WTC11 (cell line): ENCODE results near the gene SPOCK2. TPM values are rescaled to one million over a fixed set of nuclear protein-coding genes. Genes with fewer than 3 reads are reported as not detected.

Experiments
- ATAC-seq: fragments of 200-7000 bp; cut with Tn5 transposase; 2 replicates; pipeline ENCODE4 v1.10.0; 2021; ENCODE audit warnings: mild to moderate bottlenecking, moderate library complexity
- CTCF ChIA-PET: fragments of 300-600 bp; sonication (Branson Sonifier 250); formaldehyde crosslinking; loops from one replicate; lab custom pipeline; 2021; ENCODE audit warnings: antibody characterized with exemption; lab: Charles Lee
- POLR2A ChIA-PET: fragments of 350-600 bp; sonication (Branson Sonifier 250); formaldehyde crosslinking; loops from one replicate; lab custom pipeline; 2021; ENCODE audit warnings: antibody characterized with exemption; lab: Charles Lee
- DNase-seq: peaks from one replicate; pipeline ENCODE4 v3.0.0; 2021; ENCODE audit warnings: low spot score
- H3K27ac Mint-ChIP-seq: 2 replicates; pipeline ENCODE4 v1.8.0; 2021; ENCODE audit warnings: mixed read lengths
- H3K27me3 Mint-ChIP-seq: 2 replicates; pipeline ENCODE4 v1.8.0; 2021; ENCODE audit warnings: low read depth, mild to moderate bottlenecking, moderate library complexity, mixed read lengths
- H3K36me3 Mint-ChIP-seq: 2 replicates; pipeline ENCODE4 v1.8.0; 2021; ENCODE audit warnings: mixed read lengths
- H3K4me1 Mint-ChIP-seq: 2 replicates; pipeline ENCODE4 v1.8.0; 2022; ENCODE audit warnings: mixed read lengths
- H3K4me3 Mint-ChIP-seq: 2 replicates; pipeline ENCODE4 v1.8.0; 2021; ENCODE audit warnings: mild to moderate bottlenecking, moderate library complexity, mixed read lengths
- H3K9me3 Mint-ChIP-seq: 2 replicates; pipeline ENCODE4 v1.8.0; 2021; ENCODE audit warnings: mixed read lengths
- ATF1 ChIP-seq: sonication (generic); formaldehyde crosslinking; IDR thresholded peaks from 2 replicates; pipeline ENCODE4 v1.8.1; 2023; ENCODE audit warnings: mild to moderate bottlenecking, moderate library complexity, missing genetic modification reagents
- ELF4 ChIP-seq: sonication (generic); formaldehyde crosslinking; IDR thresholded peaks from 2 replicates; pipeline ENCODE4 v1.8.1; 2022; ENCODE audit warnings: low read depth, mild to moderate bottlenecking, moderate library complexity, missing genetic modification reagents
- ESRRA ChIP-seq: sonication (generic); formaldehyde crosslinking; IDR thresholded peaks from 2 replicates; pipeline ENCODE4 v1.8.1; 2022; ENCODE audit warnings: mild to moderate bottlenecking, missing genetic modification reagents, borderline replicate concordance
- FOXP1 ChIP-seq: sonication (generic); formaldehyde crosslinking; IDR thresholded peaks from 2 replicates; pipeline ENCODE4 v1.8.0; 2022; ENCODE audit warnings: missing genetic modification reagents, mild to moderate bottlenecking, moderate library complexity, borderline replicate concordance
- GRHL2 ChIP-seq: fragments of 250-450 bp; sonication (Bioruptor Pico); IDR thresholded peaks from 2 replicates; pipeline ENCODE4 v1.8.0; 2022; ENCODE audit warnings: mild to moderate bottlenecking, moderate library complexity; ENCODE audit not compliant: insufficient replicate concordance, severe bottlenecking
- HMGA2 ChIP-seq: fragments of 250-450 bp; sonication (Bioruptor Pico); IDR thresholded peaks from 2 replicates; pipeline ENCODE4 v1.4.0; 2021; ENCODE audit warnings: mild to moderate bottlenecking, moderate library complexity
- JAZF1 ChIP-seq: fragments of 250-450 bp; sonication (Bioruptor Pico); IDR thresholded peaks from 2 replicates; pipeline ENCODE4 v1.9.0; 2021; ENCODE audit warnings: moderate library complexity, mild to moderate bottlenecking, inconsistent platforms
- NFE2L1 ChIP-seq: sonication (generic); formaldehyde crosslinking; IDR thresholded peaks from 2 replicates; pipeline ENCODE4 v1.8.1; 2023; ENCODE audit warnings: missing genetic modification reagents
- NR1H2 ChIP-seq: sonication (generic); formaldehyde crosslinking; IDR thresholded peaks from 2 replicates; pipeline ENCODE4 v1.9.0; 2021; ENCODE audit warnings: mild to moderate bottlenecking, moderate library complexity, missing genetic modification reagents
- NR2C2 ChIP-seq: sonication (generic); formaldehyde crosslinking; IDR thresholded peaks from 2 replicates; pipeline ENCODE4 v1.8.0; 2022; ENCODE audit warnings: mild to moderate bottlenecking, missing genetic modification reagents
- RELA ChIP-seq: sonication (generic); formaldehyde crosslinking; IDR thresholded peaks from 2 replicates; pipeline ENCODE4 v1.8.1; 2022; ENCODE audit warnings: missing genetic modification reagents, mild to moderate bottlenecking, borderline replicate concordance
- RORB ChIP-seq: fragments of 250-450 bp; sonication (Bioruptor Pico); IDR thresholded peaks from 2 replicates; pipeline ENCODE4 v1.9.0; 2021; ENCODE audit warnings: mild to moderate bottlenecking
- SP1 ChIP-seq: sonication (generic); formaldehyde crosslinking; conservative IDR thresholded peaks from 2 replicates; pipeline ENCODE4 v1.8.1; 2022; ENCODE audit warnings: missing genetic modification reagents
- TCF7 ChIP-seq: sonication (generic); formaldehyde crosslinking; IDR thresholded peaks from 2 replicates; pipeline ENCODE4 v1.8.0; 2022; ENCODE audit warnings: mild to moderate bottlenecking, low read depth, missing genetic modification reagents, moderate library complexity
- ZNF671 ChIP-seq: fragments of 250-450 bp; sonication (Bioruptor Pico); IDR thresholded peaks from 2 replicates; pipeline ENCODE4 v1.8.0; 2021; ENCODE audit warnings: mild to moderate bottlenecking
- total RNA-seq: library from RNA; stranded (reverse); gene quantifications from 3 replicates; pipeline ENCODE4 v1.2.3, GENCODE V29; 2021
- TF ChIP-seq, protein P1 (sequence below): sonication (generic); formaldehyde crosslinking; IDR thresholded peaks from 2 replicates; pipeline ENCODE4 v1.8.0; 2022; ENCODE audit warnings: mild to moderate bottlenecking, missing genetic modification reagents
- TF ChIP-seq, protein P2 (sequence below): sonication (generic); formaldehyde crosslinking; IDR thresholded peaks from 2 replicates; pipeline ENCODE4 v1.8.0; 2022; ENCODE audit warnings: mild to moderate bottlenecking, missing genetic modification reagents
- TF ChIP-seq, protein P3 (sequence below): sonication (generic); formaldehyde crosslinking; IDR thresholded peaks from 2 replicates; pipeline ENCODE4 v1.8.1; 2023; ENCODE audit warnings: mild to moderate bottlenecking, missing genetic modification reagents, moderate library complexity
- TF ChIP-seq, protein P4 (sequence below): sonication (generic); formaldehyde crosslinking; IDR thresholded peaks from 2 replicates; pipeline ENCODE4 v1.8.0; 2022; ENCODE audit warnings: missing genetic modification reagents
- TF ChIP-seq, protein P5 (sequence below): fragments of 250-450 bp; sonication (Bioruptor Pico); IDR thresholded peaks from 2 replicates; pipeline ENCODE4 v1.9.0; 2021; ENCODE audit warnings: mild to moderate bottlenecking
- TF ChIP-seq, protein P6 (sequence below): sonication (generic); formaldehyde crosslinking; IDR thresholded peaks from 2 replicates; pipeline ENCODE4 v1.8.1; 2022; ENCODE audit warnings: mild to moderate bottlenecking, missing genetic modification reagents, moderate library complexity, borderline replicate concordance
- TF ChIP-seq, protein P7 (sequence below): sonication (generic); formaldehyde crosslinking; IDR thresholded peaks from 2 replicates; pipeline ENCODE4 v1.8.1; 2023; ENCODE audit warnings: mild to moderate bottlenecking, missing genetic modification reagents, borderline replicate concordance

The SPOCK2 gene
- total RNA-seq, 1 experiment from 2014 or later, result 4.7 TPM

DNA sequence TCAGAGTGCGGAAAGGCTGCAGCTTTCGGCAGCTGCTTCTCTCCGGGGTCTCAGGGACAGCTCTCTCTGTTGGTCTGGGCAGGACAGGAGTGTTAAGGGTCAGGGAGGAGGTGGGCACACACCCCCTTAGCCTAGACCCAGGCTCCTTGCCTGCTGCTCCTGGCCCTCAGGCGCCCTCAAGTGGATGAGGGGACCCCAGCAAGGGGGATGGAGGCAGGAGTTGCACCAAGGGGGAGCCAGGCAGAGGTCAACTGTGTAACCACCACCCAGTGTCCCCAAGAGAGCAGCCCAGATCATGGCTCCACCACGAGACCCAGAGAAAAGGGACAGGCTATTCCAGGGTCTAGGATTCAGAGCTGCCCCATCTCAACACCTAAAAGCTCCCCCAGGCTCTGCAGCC lies 26.9 kb downstream of the SPOCK2 start:
- POLR2A ChIA-PET, result interaction anchor here (1.5 kb wide), 1 partner anchor 260 kb away, joined by 5 read pairs; no protein-coding TSS in a partner anchor
- no peak overlapping the region for H3K4me3 Mint-ChIP-seq
- H3K27ac Mint-ChIP-seq, result no peak overlapping the region
- DNase-seq (peak; percentile 59), ATAC-seq (peak; percentile 85)
- no peaks in the 10 kb centered on the region for H3K9me3 Mint-ChIP-seq
- H3K27me3 Mint-ChIP-seq, result no peaks in the 10 kb centered on the region
- H3K4me1 Mint-ChIP-seq, result peaks cover 14% of the 10 kb centered on the region
- CTCF ChIA-PET, result interaction anchor here (0.5 to 5.4 kb wide), 10 partner anchors 8 to 267 kb away, joined by 3 to 75 read pairs (median 5); no protein-coding TSS in a partner anchor
- no peak for TF ChIP-seq RORB (CRISPR knock-in tag)
- TF ChIP-seq FOXP1, result no peak
- no peak for TF ChIP-seq ZNF671 (CRISPR knock-in tag)
- H3K36me3 Mint-ChIP-seq, result no peaks in the 10 kb centered on the region

DNA sequence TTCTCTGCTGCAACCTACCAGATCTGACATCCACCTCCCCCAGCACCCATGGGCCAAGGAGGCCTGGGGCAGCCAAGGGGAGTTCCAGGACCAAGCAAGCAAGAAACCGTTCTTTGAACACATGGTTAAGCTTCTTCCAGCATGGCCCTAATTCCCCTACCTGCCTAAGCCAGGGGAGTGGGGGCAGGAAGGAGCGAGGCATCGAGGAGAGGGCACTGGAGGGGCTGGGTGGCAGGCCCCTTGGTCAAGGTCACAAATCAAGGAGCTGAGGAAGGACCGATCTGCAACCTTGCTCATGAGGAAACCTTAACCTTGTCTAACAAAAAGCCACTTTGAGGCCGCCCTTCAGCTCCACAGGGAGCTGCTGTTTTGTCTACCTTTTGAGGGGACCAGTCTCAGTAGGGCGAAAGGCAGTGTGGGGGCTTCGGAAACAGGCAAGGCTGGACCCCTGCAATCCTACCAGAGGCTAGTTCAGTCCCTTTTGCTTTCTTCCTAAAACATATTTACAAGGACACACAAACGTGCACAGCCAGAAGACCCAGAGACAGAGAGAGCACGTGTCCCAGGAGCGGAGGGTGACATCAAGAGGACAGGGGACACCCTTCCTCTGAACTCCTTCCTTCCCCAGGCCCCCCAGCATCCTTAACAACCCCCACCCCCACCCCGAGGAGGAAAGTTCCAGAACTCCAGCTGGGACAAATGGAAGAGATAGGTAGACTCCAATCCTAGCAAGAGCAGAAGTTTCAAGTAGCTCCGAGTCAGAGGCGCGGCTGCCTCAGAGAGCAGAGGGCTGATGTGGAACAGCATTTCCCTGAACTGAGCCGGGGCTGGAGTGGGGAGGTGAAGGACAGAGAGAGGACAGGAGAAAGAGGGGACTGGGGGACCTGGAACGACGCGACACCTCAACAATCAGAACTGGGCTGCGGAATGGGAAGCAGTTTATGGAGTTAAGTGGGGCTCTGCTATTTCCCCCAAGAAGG lies 28.2 kb downstream of the SPOCK2 start:
- POLR2A ChIA-PET, result interaction anchor here (1.5 kb wide), 1 partner anchor 261 kb away, joined by 5 read pairs; no protein-coding TSS in a partner anchor
- TF ChIP-seq TCF7, result no peak
- TF ChIP-seq RELA (CRISPR knock-in tag), result no peak
- no peak for TF ChIP-seq GRHL2 (CRISPR knock-in tag)
- TF ChIP-seq, protein P1, sequence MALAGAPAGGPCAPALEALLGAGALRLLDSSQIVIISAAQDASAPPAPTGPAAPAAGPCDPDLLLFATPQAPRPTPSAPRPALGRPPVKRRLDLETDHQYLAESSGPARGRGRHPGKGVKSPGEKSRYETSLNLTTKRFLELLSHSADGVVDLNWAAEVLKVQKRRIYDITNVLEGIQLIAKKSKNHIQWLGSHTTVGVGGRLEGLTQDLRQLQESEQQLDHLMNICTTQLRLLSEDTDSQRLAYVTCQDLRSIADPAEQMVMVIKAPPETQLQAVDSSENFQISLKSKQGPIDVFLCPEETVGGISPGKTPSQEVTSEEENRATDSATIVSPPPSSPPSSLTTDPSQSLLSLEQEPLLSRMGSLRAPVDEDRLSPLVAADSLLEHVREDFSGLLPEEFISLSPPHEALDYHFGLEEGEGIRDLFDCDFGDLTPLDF (CRISPR knock-in tag), result no peak
- TF ChIP-seq ATF1, result no peak
- TF ChIP-seq HMGA2 (CRISPR knock-in tag), result no peak
- no peak for TF ChIP-seq ESRRA
- TF ChIP-seq, protein P2, sequence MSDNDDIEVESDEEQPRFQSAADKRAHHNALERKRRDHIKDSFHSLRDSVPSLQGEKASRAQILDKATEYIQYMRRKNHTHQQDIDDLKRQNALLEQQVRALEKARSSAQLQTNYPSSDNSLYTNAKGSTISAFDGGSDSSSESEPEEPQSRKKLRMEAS (CRISPR knock-in tag), result no peak
- TF ChIP-seq, protein P3, sequence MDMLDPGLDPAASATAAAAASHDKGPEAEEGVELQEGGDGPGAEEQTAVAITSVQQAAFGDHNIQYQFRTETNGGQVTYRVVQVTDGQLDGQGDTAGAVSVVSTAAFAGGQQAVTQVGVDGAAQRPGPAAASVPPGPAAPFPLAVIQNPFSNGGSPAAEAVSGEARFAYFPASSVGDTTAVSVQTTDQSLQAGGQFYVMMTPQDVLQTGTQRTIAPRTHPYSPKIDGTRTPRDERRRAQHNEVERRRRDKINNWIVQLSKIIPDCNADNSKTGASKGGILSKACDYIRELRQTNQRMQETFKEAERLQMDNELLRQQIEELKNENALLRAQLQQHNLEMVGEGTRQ (CRISPR knock-in tag), result no peak
- no peak for TF ChIP-seq NR1H2 (CRISPR knock-in tag)
- no peak for TF ChIP-seq JAZF1 (CRISPR knock-in tag)
- TF ChIP-seq, protein P4, sequence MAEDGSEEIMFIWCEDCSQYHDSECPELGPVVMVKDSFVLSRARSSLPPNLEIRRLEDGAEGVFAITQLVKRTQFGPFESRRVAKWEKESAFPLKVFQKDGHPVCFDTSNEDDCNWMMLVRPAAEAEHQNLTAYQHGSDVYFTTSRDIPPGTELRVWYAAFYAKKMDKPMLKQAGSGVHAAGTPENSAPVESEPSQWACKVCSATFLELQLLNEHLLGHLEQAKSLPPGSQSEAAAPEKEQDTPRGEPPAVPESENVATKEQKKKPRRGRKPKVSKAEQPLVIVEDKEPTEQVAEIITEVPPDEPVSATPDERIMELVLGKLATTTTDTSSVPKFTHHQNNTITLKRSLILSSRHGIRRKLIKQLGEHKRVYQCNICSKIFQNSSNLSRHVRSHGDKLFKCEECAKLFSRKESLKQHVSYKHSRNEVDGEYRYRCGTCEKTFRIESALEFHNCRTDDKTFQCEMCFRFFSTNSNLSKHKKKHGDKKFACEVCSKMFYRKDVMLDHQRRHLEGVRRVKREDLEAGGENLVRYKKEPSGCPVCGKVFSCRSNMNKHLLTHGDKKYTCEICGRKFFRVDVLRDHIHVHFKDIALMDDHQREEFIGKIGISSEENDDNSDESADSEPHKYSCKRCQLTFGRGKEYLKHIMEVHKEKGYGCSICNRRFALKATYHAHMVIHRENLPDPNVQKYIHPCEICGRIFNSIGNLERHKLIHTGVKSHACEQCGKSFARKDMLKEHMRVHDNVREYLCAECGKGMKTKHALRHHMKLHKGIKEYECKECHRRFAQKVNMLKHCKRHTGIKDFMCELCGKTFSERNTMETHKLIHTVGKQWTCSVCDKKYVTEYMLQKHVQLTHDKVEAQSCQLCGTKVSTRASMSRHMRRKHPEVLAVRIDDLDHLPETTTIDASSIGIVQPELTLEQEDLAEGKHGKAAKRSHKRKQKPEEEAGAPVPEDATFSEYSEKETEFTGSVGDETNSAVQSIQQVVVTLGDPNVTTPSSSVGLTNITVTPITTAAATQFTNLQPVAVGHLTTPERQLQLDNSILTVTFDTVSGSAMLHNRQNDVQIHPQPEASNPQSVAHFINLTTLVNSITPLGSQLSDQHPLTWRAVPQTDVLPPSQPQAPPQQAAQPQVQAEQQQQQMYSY (CRISPR knock-in tag), result no peak
- TF ChIP-seq, protein P5, sequence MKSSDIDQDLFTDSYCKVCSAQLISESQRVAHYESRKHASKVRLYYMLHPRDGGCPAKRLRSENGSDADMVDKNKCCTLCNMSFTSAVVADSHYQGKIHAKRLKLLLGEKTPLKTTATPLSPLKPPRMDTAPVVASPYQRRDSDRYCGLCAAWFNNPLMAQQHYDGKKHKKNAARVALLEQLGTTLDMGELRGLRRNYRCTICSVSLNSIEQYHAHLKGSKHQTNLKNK (CRISPR knock-in tag), result no peak
- no peak for TF ChIP-seq SP1
- TF ChIP-seq, protein P6, sequence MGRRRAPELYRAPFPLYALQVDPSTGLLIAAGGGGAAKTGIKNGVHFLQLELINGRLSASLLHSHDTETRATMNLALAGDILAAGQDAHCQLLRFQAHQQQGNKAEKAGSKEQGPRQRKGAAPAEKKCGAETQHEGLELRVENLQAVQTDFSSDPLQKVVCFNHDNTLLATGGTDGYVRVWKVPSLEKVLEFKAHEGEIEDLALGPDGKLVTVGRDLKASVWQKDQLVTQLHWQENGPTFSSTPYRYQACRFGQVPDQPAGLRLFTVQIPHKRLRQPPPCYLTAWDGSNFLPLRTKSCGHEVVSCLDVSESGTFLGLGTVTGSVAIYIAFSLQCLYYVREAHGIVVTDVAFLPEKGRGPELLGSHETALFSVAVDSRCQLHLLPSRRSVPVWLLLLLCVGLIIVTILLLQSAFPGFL (CRISPR knock-in tag), result no peak
- TF ChIP-seq ELF4, result no peak
- TF ChIP-seq, protein P7, sequence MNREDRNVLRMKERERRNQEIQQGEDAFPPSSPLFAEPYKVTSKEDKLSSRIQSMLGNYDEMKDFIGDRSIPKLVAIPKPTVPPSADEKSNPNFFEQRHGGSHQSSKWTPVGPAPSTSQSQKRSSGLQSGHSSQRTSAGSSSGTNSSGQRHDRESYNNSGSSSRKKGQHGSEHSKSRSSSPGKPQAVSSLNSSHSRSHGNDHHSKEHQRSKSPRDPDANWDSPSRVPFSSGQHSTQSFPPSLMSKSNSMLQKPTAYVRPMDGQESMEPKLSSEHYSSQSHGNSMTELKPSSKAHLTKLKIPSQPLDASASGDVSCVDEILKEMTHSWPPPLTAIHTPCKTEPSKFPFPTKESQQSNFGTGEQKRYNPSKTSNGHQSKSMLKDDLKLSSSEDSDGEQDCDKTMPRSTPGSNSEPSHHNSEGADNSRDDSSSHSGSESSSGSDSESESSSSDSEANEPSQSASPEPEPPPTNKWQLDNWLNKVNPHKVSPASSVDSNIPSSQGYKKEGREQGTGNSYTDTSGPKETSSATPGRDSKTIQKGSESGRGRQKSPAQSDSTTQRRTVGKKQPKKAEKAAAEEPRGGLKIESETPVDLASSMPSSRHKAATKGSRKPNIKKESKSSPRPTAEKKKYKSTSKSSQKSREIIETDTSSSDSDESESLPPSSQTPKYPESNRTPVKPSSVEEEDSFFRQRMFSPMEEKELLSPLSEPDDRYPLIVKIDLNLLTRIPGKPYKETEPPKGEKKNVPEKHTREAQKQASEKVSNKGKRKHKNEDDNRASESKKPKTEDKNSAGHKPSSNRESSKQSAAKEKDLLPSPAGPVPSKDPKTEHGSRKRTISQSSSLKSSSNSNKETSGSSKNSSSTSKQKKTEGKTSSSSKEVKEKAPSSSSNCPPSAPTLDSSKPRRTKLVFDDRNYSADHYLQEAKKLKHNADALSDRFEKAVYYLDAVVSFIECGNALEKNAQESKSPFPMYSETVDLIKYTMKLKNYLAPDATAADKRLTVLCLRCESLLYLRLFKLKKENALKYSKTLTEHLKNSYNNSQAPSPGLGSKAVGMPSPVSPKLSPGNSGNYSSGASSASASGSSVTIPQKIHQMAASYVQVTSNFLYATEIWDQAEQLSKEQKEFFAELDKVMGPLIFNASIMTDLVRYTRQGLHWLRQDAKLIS, result no peak
- TF ChIP-seq NFE2L1 (CRISPR knock-in tag), result no peak
- no peak for TF ChIP-seq NR2C2

More for the DNA sequence above, 28.2 kb downstream of the SPOCK2 start:
- ATAC-seq (no peak), DNase-seq (no peak)
- CTCF ChIA-PET, result interaction anchor here (0.5 to 5.4 kb wide), 11 partner anchors 10 to 272 kb away, joined by 3 to 75 read pairs (median 6); no protein-coding TSS in a partner anchor
- H3K4me1 Mint-ChIP-seq, result peaks cover 14% of the 10 kb centered on the region
- no peaks in the 10 kb centered on the region for H3K27me3 Mint-ChIP-seq
- H3K9me3 Mint-ChIP-seq, result no peaks in the 10 kb centered on the region
- H3K36me3 Mint-ChIP-seq, result no peaks in the 10 kb centered on the region
- H3K4me3 Mint-ChIP-seq, result no peak overlapping the region
- H3K27ac Mint-ChIP-seq, result no peak overlapping the region
